ENCODE data around the gene SMURF1. TPM values are rescaled to one million over a fixed set of nuclear protein-coding genes. Genes with fewer than 3 reads are reported as not detected.

Gene SMURF1
- total and polyA plus RNA-seq, 2 of the 4 experiments (the other 2 are of a cell fraction) = 13.4 to 20.3 TPM

DNA sequence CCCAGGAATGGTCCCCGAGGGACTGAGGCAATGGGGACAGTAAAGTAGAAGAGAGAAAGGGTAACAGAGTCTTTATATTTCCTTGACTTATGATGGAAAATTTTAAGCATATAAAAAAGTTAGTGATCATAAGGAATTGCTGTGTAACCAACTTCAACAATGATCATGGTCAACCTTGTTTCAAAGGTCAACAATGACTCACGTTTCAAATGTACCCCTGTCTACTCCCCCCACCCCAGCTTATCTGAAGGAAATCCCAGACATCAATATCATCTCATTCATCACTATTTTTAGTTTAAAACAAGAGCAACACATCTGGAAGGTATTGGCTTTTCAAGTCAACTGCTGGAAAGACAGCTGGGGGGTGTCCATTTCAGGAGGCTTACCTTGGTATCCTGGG is 92.9 kb downstream of the SMURF1 start:
- H3K56ac ChIP-seq (ENCODE audit: extremely low read depth, insufficient read depth, low read length) = no peak overlapping the region
- no peaks in the 10 kb centered on the region for H4K20me1 ChIP-seq (ENCODE audit: insufficient read depth, low read length)
- intact Hi-C loops (cut with micrococcal nuclease) (no loop called here), in situ Hi-C loops (cut with MboI; ENCODE audit: low sequenced_read_pairs) (no loop called here), dilution Hi-C loops (cut with HindIII; ENCODE audit: low sequenced_read_pairs, unreplicated experiment) (no loop called here)
- H2BK15ac ChIP-seq (ENCODE audit: low read depth, low read length) = no peak overlapping the region
- peaks cover 17 to 45% of the 10 kb centered on the region in 2 experiments for H3K79me1 ChIP-seq (ENCODE audit: low read depth in 1 of 2, low read length in 2 of 2)
- no peak overlapping the region for H2AK9ac ChIP-seq (replicated peaks; ENCODE audit: low read depth, low read length, poor library complexity)
- no peak overlapping the region for H2BK5ac ChIP-seq (ENCODE audit: low read depth, low read length, poor library complexity, severe bottlenecking)
- H3K9me1 ChIP-seq (ENCODE audit: insufficient read depth, low read length) = peaks cover 3% of the 10 kb centered on the region; the same call in 1 of the 2 replicates
- H3K4me3 ChIP-seq (ENCODE audit: insufficient read depth, low read depth, low read length) = no peak overlapping the region
- H4K5ac ChIP-seq (ENCODE audit: low read depth, low read length) = no peak overlapping the region
- ATAC-seq (ENCODE audit: low read depth) (no peak), DNase-seq (no peak)
- H3K4me2 ChIP-seq (ENCODE audit: low read depth, low read length) = no peak overlapping the region
- WGBS, 2 experiments (ENCODE audit: extremely low coverage in 2 of 2, insufficient read length in 1 of 2) = 80% methylated on average over 1 of the region's 2 CpGs; no CpG with 5 or more reads in 1 of the 2 experiments
- H3K4me1 ChIP-seq (ENCODE audit: control insufficient read depth, insufficient read depth, low read length) = no peaks in the 10 kb centered on the region
- no peaks in the 10 kb centered on the region for H3K9me3 ChIP-seq (ENCODE audit: control insufficient read depth, insufficient read depth, low read length)
- CTCF ChIA-PET = no interaction called here
- H2BK20ac ChIP-seq (ENCODE audit: low read depth, low read length) = no peak overlapping the region
- H3K9ac ChIP-seq (ENCODE audit: low read depth, low read length) = no peak overlapping the region
- H3K36me3 ChIP-seq (ENCODE audit: control insufficient read depth, insufficient read depth, low read length) = peaks cover 65% of the 10 kb centered on the region
- no peak overlapping the region for H3K4ac ChIP-seq (ENCODE audit: low read depth, low read length)
- no peak overlapping the region for H3K23ac ChIP-seq (ENCODE audit: low read depth, low read length)
- no peak overlapping the region for H3K27ac ChIP-seq (ENCODE audit: insufficient read depth, low read length)
- POLR2A ChIA-PET (ENCODE audit: unreplicated experiment) = no interaction called here
- BruUV-seq (replicated peaks) = no TSS peak
- no peak overlapping the region for H2BK120ac ChIP-seq (ENCODE audit: low read depth, low read length)
- H4K8ac ChIP-seq (ENCODE audit: low read depth in 2 of 2, low read length in 2 of 2) = no peak overlapping the region
- no peak overlapping the region for H2AFZ ChIP-seq (replicated peaks; ENCODE audit: low read length, poor library complexity)
- no peak overlapping the region for H3K18ac ChIP-seq (ENCODE audit: low read depth, low read length)
- no peak overlapping the region for H3K14ac ChIP-seq (replicated peaks; ENCODE audit: low read depth, low read length)
- no peaks in the 10 kb centered on the region for H3K27me3 ChIP-seq (ENCODE audit: control insufficient read depth, insufficient read depth, low read length)
- H4K91ac ChIP-seq (ENCODE audit: insufficient read depth, low read depth, low read length) = no peak overlapping the region
- no peak overlapping the region for H2AK5ac ChIP-seq (ENCODE audit: low read depth, low read length)
- no peak for TF ChIP-seq MXI1 (IDR thresholded peaks at IDR 0.05; ENCODE audit: borderline replicate concordance, low read depth, low read length)
- TF ChIP-seq CHD1 (IDR thresholded peaks at IDR 0.05; ENCODE audit: low read depth, low read length) = no peak
- TF ChIP-seq SMC3 (IDR thresholded peaks at IDR 0.05; ENCODE audit: low read depth, low read length) = no peak
- TF ChIP-seq NFE2L2 (IDR thresholded peaks at IDR 0.05; ENCODE audit: low read depth, low read length) = no peak
- no peak for TF ChIP-seq RFX5 (IDR thresholded peaks at IDR 0.05; ENCODE audit: low read depth, low read length)
- TF ChIP-seq MAFK (IDR thresholded peaks at IDR 0.05; ENCODE audit: low read depth, low read length) = no peak
- TF ChIP-seq BHLHE40 (IDR thresholded peaks at IDR 0.05; ENCODE audit: low read depth, low read length) = no peak
- TF ChIP-seq, protein P1, sequence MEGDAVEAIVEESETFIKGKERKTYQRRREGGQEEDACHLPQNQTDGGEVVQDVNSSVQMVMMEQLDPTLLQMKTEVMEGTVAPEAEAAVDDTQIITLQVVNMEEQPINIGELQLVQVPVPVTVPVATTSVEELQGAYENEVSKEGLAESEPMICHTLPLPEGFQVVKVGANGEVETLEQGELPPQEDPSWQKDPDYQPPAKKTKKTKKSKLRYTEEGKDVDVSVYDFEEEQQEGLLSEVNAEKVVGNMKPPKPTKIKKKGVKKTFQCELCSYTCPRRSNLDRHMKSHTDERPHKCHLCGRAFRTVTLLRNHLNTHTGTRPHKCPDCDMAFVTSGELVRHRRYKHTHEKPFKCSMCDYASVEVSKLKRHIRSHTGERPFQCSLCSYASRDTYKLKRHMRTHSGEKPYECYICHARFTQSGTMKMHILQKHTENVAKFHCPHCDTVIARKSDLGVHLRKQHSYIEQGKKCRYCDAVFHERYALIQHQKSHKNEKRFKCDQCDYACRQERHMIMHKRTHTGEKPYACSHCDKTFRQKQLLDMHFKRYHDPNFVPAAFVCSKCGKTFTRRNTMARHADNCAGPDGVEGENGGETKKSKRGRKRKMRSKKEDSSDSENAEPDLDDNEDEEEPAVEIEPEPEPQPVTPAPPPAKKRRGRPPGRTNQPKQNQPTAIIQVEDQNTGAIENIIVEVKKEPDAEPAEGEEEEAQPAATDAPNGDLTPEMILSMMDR (conservative IDR thresholded peaks at IDR 0.05; ENCODE audit: low read depth, low read length) = no peak
- TF ChIP-seq, protein P2, sequence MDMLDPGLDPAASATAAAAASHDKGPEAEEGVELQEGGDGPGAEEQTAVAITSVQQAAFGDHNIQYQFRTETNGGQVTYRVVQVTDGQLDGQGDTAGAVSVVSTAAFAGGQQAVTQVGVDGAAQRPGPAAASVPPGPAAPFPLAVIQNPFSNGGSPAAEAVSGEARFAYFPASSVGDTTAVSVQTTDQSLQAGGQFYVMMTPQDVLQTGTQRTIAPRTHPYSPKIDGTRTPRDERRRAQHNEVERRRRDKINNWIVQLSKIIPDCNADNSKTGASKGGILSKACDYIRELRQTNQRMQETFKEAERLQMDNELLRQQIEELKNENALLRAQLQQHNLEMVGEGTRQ (IDR thresholded peaks at IDR 0.05; ENCODE audit: low read depth, low read length) = no peak
- TF ChIP-seq RAD21 (IDR thresholded peaks at IDR 0.05; ENCODE audit: low read length) = no peak
- TF ChIP-seq, protein P3, sequence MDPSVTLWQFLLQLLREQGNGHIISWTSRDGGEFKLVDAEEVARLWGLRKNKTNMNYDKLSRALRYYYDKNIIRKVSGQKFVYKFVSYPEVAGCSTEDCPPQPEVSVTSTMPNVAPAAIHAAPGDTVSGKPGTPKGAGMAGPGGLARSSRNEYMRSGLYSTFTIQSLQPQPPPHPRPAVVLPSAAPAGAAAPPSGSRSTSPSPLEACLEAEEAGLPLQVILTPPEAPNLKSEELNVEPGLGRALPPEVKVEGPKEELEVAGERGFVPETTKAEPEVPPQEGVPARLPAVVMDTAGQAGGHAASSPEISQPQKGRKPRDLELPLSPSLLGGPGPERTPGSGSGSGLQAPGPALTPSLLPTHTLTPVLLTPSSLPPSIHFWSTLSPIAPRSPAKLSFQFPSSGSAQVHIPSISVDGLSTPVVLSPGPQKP (IDR thresholded peaks at IDR 0.05; ENCODE audit: borderline replicate concordance, low read depth, low read length) = no peak
- no peak for TF ChIP-seq FOS (IDR thresholded peaks at IDR 0.05; ENCODE audit: low read depth, low read length)
- TF ChIP-seq MAZ (IDR thresholded peaks at IDR 0.05; ENCODE audit: borderline replicate concordance, low read depth, low read length) = no peak
- no peak for TF ChIP-seq POLR2A (IDR thresholded peaks at IDR 0.05; ENCODE audit: low read depth, low read length)
